ENCODE results near the gene MIOX. TPM values are rescaled to one million over a fixed set of nuclear protein-coding genes. Genes with fewer than 3 reads are reported as not detected.

Gene MIOX
- total RNA-seq, 4 donors from 2014 or later = not detected

DNA sequence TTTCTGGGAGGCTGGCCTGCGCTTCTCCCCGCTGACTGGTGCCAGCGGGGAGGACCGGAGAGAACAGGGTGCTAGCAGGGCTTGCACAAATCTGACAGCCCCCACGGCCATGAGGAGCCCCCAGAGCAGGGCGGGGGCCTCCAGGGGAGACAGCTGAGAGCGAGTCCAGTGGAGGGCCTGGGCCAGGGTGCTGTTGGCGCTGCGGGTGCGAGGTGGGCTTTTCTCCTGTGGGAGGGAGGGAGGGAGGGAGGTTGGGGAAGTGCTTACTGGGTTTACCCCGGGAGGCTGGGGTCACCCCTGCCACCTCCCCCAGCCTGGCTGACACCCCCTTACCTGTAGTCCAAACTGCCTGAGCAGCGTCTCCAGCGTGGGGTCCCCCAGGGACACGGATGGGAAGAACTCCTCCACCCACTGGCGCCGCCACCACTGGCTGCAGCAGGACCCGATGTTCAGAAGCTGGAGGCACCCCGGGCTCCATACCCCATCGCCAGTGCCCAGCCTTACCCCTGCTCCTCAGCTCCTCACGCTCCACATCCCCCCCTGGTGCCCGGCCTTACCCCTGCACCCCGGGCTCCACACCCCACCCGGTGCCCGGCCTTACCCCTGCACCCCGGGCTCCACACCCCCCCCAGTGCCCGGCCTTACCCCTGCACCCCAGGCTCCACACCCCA is 17.0 kb downstream of the MIOX start:
- Histone ChIP-seq H3K27ac (no peak overlapping the region), H3K9me3 (no peaks in the 10 kb centered on the region), H3K4me1 (peaks cover 3 to 13% of the 10 kb centered on the region in 2 donors), H3K27me3 (no peaks in the 10 kb centered on the region), H3K36me3 (no peaks in the 10 kb centered on the region), H3K4me3 (no peak overlapping the region)
- no peak for DNase-seq
- intact Hi-C loops (cut with DNase I; ENCODE audit: low total_unique reads) = loop anchor here (10.0 kb wide), 1 partner anchor 229 kb away; the partner anchor contains the start of gene MAPK11
- TF ChIP-seq, protein P1, sequence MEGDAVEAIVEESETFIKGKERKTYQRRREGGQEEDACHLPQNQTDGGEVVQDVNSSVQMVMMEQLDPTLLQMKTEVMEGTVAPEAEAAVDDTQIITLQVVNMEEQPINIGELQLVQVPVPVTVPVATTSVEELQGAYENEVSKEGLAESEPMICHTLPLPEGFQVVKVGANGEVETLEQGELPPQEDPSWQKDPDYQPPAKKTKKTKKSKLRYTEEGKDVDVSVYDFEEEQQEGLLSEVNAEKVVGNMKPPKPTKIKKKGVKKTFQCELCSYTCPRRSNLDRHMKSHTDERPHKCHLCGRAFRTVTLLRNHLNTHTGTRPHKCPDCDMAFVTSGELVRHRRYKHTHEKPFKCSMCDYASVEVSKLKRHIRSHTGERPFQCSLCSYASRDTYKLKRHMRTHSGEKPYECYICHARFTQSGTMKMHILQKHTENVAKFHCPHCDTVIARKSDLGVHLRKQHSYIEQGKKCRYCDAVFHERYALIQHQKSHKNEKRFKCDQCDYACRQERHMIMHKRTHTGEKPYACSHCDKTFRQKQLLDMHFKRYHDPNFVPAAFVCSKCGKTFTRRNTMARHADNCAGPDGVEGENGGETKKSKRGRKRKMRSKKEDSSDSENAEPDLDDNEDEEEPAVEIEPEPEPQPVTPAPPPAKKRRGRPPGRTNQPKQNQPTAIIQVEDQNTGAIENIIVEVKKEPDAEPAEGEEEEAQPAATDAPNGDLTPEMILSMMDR (IDR thresholded peaks at IDR 0.05) = no peak
- no peak for TF ChIP-seq POLR2A (IDR thresholded peaks at IDR 0.05)

DNA sequence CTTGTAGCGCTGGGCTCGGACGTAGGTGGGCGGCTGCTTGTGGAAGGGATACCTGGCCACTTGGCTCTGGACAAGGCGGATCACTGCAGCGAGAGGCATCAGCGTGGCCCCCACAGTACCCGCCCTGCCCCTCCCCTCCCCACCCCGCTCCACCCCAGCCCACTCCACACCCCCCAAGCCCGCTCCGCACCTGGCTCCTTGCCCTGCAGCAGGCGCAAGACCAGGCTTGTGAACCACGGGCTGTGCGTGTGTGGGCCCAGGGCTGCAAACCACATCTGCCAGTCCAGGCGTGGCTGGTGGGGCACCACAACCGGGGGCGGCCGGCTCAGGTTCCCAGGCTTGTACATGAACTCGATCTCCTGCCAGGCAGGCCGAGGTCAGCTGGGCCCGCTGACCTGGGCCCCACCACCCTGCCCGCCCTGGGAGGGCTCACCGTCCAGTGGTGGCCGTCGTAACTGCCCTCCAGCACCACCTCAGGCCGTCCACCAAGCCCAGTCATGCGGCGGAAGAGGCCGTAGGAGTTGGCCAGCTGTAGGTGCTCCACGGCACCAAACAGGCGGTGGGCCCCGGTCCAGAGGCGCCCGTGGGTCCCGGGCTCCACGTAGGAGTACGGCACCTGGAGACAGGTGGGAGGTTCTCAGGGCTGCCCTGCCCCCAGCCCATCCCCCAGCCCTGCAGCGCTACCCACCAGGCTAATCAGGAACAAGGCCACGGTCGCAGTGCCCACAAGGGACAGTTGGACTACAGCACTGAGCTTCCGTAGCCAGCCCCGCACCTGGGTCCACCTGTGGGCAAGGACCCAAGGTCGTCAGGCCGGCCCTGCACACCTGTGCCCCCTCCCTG is 17.9 kb downstream of the MIOX start:
- H3K27ac ChIP-seq = no peak overlapping the region
- H3K4me1 ChIP-seq = peaks cover 3 to 13% of the 10 kb centered on the region in 2 donors
- no peak for DNase-seq
- no peak for TF ChIP-seq POLR2A (IDR thresholded peaks at IDR 0.05)
- TF ChIP-seq, protein P1 (IDR thresholded peaks at IDR 0.05) = no peak
- no peaks in the 10 kb centered on the region for H3K36me3 ChIP-seq
- intact Hi-C loops (cut with DNase I; ENCODE audit: low total_unique reads) = loop anchor here (10.0 kb wide), 1 partner anchor 230 kb away; the partner anchor contains the start of gene MAPK11
- no peaks in the 10 kb centered on the region for H3K9me3 ChIP-seq
- H3K4me3 ChIP-seq = no peak overlapping the region
- H3K27me3 ChIP-seq = no peaks in the 10 kb centered on the region

DNA sequence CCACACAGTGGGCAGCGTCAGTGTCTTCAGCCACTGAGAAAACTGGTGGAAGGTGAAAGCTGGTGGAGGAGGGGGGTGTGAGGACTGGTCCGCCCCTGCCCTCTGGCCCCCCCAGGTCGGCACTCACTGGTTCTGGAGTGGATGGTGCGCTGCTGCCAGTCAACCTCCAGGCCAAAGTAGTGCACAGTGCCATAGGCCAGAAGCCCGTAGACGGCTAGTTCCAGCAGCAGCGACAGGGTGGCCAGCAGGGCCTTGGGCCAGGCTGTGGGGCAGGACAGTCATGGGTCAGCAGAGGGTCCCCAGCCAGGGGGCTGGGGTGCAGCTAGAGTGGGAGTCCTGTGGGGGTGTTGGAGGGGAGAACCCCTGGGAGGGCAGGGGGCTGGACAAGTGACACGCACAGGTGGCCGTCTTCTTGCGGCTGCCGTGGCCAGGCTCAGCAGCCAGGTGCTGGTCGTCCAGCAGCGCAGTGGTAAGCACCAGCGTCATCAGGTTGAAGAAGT is 18.7 kb downstream of the MIOX start:
- Histone ChIP-seq H3K4me3 (no peak overlapping the region), H3K36me3 (no peaks in the 10 kb centered on the region), H3K4me1 (peaks cover 3 to 13% of the 10 kb centered on the region in 2 donors), H3K9me3 (no peaks in the 10 kb centered on the region), H3K27ac (no peak overlapping the region), H3K27me3 (no peaks in the 10 kb centered on the region)
- TF ChIP-seq, protein P1 (IDR thresholded peaks at IDR 0.05) = no peak
- no peak for TF ChIP-seq POLR2A (IDR thresholded peaks at IDR 0.05)
- intact Hi-C loops (cut with DNase I; ENCODE audit: low total_unique reads) = loop anchor here (10.0 kb wide), 1 partner anchor 231 kb away; the partner anchor contains the start of gene MAPK11
- DNase-seq = no peak

DNA sequence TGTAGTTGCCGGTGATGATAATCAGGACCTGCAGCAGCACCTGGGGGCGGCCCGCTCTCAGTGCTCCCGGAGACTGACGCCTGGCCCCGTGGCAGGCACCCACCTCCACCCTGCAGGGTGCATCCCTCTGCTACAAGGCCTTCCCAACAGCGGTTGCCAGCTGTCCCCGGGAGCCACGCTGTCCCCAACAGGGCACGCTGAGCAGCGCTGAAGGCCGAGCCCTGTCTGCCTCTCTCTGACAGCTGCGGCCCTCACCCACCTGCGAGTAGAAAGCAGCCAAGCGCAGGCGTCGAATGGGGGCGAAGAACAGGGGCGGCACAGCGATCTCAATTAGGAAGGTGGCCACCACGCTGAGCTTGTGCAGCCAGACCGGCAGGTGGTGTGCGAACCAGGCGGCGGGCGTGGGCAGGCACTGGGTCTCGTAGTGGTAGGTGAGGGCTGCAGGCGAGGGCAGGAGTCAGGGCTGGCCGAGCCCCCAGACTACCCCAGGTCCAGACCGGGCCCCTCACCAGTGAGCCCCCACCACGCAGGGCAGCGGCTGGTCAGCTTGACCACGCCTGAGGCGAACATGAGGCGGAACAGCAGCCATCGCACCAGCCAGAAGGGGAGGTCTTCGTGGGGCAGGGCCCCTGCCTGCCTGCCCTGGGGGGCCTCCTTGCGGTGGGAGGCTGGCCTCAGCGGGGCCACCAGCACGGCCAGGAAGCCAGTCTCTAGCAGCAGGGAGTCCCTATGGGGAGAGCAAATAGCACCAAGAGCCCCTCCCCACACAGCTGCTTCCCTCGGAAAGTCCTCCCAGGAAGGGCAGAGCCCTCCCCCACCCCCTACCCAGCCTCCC is 19.3 kb downstream of the MIOX start:
- TF ChIP-seq, protein P1 (IDR thresholded peaks at IDR 0.05) = no peak
- TF ChIP-seq POLR2A (IDR thresholded peaks at IDR 0.05) = no peak
- Histone ChIP-seq H3K27ac (peak overlapping the region in 1 of 2 donors; percentile 94), H3K4me3 (peak overlapping the region; percentile 98 to 99), H3K27me3 (no peaks in the 10 kb centered on the region), H3K4me1 (peaks cover 3 to 13% of the 10 kb centered on the region in 2 donors), H3K9me3 (no peaks in the 10 kb centered on the region), H3K36me3 (no peaks in the 10 kb centered on the region)
- intact Hi-C loops (cut with DNase I; ENCODE audit: low total_unique reads) = loop anchor here (10.0 kb wide), 1 partner anchor 231 kb away; the partner anchor contains the start of gene MAPK11
- DNase-seq = no peak

Measured in uterus (tissue), 4 donors.